GM12878 (cell line): Measurements from ENCODE around the gene USP21. TPM values are rescaled to one million over a fixed set of nuclear protein-coding genes. Genes with fewer than 3 reads are reported as not detected.

ENCODE experiments used
- ATF2 ChIP-seq: IDR thresholded peaks from 2 replicates; pipeline ENCODE4 v1.6.1; 2012; ENCODE audit warnings: low read length, inconsistent platforms
- BCL3 ChIP-seq: IDR thresholded peaks from 2 replicates; pipeline ENCODE4 v1.6.1; 2011; ENCODE audit warnings: borderline replicate concordance, low read depth, mild to moderate bottlenecking, moderate library complexity, low read length; ENCODE audit not compliant: insufficient read depth, poor library complexity, severe bottlenecking
- ETV6 ChIP-seq, 2 experiments: fragments of 450-650 bp in 1 of 2; IDR thresholded peaks in 1 of 2; conservative IDR thresholded peaks in 1 of 2; 2 replicates each; pipeline ENCODE4 v1.6.1; 2014; ENCODE audit warnings: antibody characterized with exemption in 1 of 2, borderline replicate concordance in 1 of 2, low read depth in 1 of 2, mild to moderate bottlenecking in 1 of 2, moderate library complexity in 1 of 2
- GABPA ChIP-seq: IDR thresholded peaks from 2 replicates; pipeline ENCODE4 v1.6.1; 2014; ENCODE audit warnings: antibody characterized with exemption, low read depth, mild to moderate bottlenecking, inconsistent platforms
- IRF4 ChIP-seq: IDR thresholded peaks from 2 replicates; pipeline ENCODE4 v1.6.1; 2011; ENCODE audit warnings: low read depth, low read length
- LARP7 ChIP-seq: fragments of 450-650 bp; IDR thresholded peaks from 2 replicates; pipeline ENCODE4 v1.6.1; 2017; ENCODE audit warnings: mild to moderate bottlenecking
- MTA3 ChIP-seq: IDR thresholded peaks from 2 replicates; pipeline ENCODE4 v1.6.1; 2012; ENCODE audit warnings: low read length, inconsistent platforms, borderline replicate concordance
- NFYA ChIP-seq: IDR thresholded peaks from 2 replicates; pipeline ENCODE4 v1.6.1; 2011; ENCODE audit warnings: low read depth, mild to moderate bottlenecking, low read length, improper control_type of control experiment, borderline replicate concordance
- NR2C2 ChIP-seq: IDR thresholded peaks from 2 replicates; pipeline ENCODE4 v1.6.1; 2011; ENCODE audit warnings: borderline replicate concordance, low read depth; ENCODE audit not compliant: control insufficient read depth, insufficient read length
- PBX3 ChIP-seq: IDR thresholded peaks from 2 replicates; pipeline ENCODE4 v1.6.1; 2011; ENCODE audit warnings: mild to moderate bottlenecking, low read depth, low read length, moderate library complexity; ENCODE audit not compliant: insufficient replicate concordance
- RAD51 ChIP-seq: fragments of 450-650 bp; IDR thresholded peaks from 2 replicates; pipeline ENCODE4 v1.6.1; 2016; ENCODE audit warnings: moderate library complexity, mild to moderate bottlenecking, inconsistent platforms
- RELB ChIP-seq: fragments of 450-650 bp; IDR thresholded peaks from 2 replicates; pipeline ENCODE4 v1.6.1; 2017; ENCODE audit warnings: low read depth, mild to moderate bottlenecking, moderate library complexity
- RFX5 ChIP-seq: IDR thresholded peaks from 2 replicates; pipeline ENCODE4 v1.6.1; 2011; ENCODE audit warnings: low read depth, low read length, improper control_type of control experiment
- SIN3A ChIP-seq: IDR thresholded peaks from 2 replicates; pipeline ENCODE4 v1.6.1; 2012; ENCODE audit warnings: low read depth, low read length, improper control_type of control experiment
- SREBF1 ChIP-seq: IDR thresholded peaks from 2 replicates; pipeline ENCODE4 v1.6.1; 2012; ENCODE audit warnings: mild to moderate bottlenecking, low read length
- USF1 ChIP-seq: IDR thresholded peaks from 2 replicates; pipeline ENCODE4 v1.6.1; 2011; ENCODE audit warnings: borderline replicate concordance, low read depth, mild to moderate bottlenecking, moderate library complexity, mixed read lengths, low read length; ENCODE audit not compliant: insufficient read depth; ENCODE audit errors: extremely low read length
- ZBTB4 ChIP-seq: fragments of 450-650 bp; formaldehyde crosslinking; IDR thresholded peaks from 2 replicates; pipeline ENCODE4 v1.4.0; 2022; ENCODE audit warnings: mild to moderate bottlenecking, moderate library complexity
- ZNF622 ChIP-seq: fragments of 450-650 bp; IDR thresholded peaks from 2 replicates; pipeline ENCODE4 v1.6.1; 2017; ENCODE audit warnings: mild to moderate bottlenecking, inconsistent platforms
- polyA plus RNA-seq, 11 experiments: library from polyadenylated mRNA; depleted of rRNA in 4 of 11; unstranded in 6 of 11; stranded (reverse) in 5 of 11; fragments of >200 nt; fragmentation: Nextera tagmentation in 4 of 11; fragmentation: Illumina TruSeq in 1 of 11; extraction: Ambion mirVana in 4 of 11; extraction: Trizol in 1 of 11; gene quantifications; 1 replicate in 1 of 11; 2 replicates in 10 of 11; pipeline versions ENCODE4 v1.2.1 to v1.2.3, GENCODE V29; 2011 to 2016; ENCODE audit warnings: inconsistent platforms in 2 of 11, missing spikeins in 2 of 11, low read depth in 1 of 11
- total RNA-seq, 4 experiments: library from RNA; depleted of rRNA in 3 of 4; stranded (reverse); fragments of >200 nt in 3 of 4; fragmentation: Illumina TruSeq in 1 of 4; extraction: Trizol in 1 of 4; gene quantifications; 2 replicates each; pipeline versions ENCODE4 v1.2.1 to v1.2.3, GENCODE V29; 2013 to 2021

The USP21 gene
- total and polyA plus RNA-seq, 10 of the 15 experiments (the other 5 are each of a cell fraction or from before 2014, with no cell fraction given), result 3.2 to 28.6 (median 16.6) TPM

- TF ChIP-seq ZBTB4 (no peak), PBX3 (no peak), SIN3A (0 out of 2 replicates have a peak, but pooled peaks have one; percentile 2), LARP7 (no peak), RFX5 (no peak), NR2C2 (no peak), ATF2 (no peak; the same call in 1 of the 2 replicates), IRF4 (0 out of 2 replicates have a peak, but pooled peaks have one; percentile 40), ZNF622 (no peak), SREBF1 (no peak), GABPA (no peak), NFYA (no peak), BCL3 (no peak), MTA3 (peak; percentile 75; the same call in 1 of the 2 replicates), RAD51 (no peak), RELB (peak; percentile 68), ETV6 (conservative IDR thresholded peaks at IDR 0.05 in 1 of 2, IDR thresholded peaks at IDR 0.05 in 1 of 2; ENCODE audit: borderline replicate concordance in 1 of 2, low read depth in 1 of 2) (peak in 1 of 2 experiments; percentile 90; a peak in 2 of 4 replicates), USF1 (no peak)
Observed at GRCh38 chr1:161185732-161186311, 26.5 kb downstream of the USP21 start (continued).
